CD4-positive, alpha-beta T cell treated with Interleukin-2 at 100 ng/mL for 4 hours (primary cell): Measurements from ENCODE around the gene ASF1A.

ENCODE experiments used
- DNase-seq: peaks from one replicate; pipeline ENCODE4 v3.0.0-alpha.2; 2020; ENCODE audit warnings: low spot score

ASF1A gene

GRCh38 chr6:118913161-118913560 lies 19.2 kb downstream of the ASF1A start:
- no peak for DNase-seq

DNA sequence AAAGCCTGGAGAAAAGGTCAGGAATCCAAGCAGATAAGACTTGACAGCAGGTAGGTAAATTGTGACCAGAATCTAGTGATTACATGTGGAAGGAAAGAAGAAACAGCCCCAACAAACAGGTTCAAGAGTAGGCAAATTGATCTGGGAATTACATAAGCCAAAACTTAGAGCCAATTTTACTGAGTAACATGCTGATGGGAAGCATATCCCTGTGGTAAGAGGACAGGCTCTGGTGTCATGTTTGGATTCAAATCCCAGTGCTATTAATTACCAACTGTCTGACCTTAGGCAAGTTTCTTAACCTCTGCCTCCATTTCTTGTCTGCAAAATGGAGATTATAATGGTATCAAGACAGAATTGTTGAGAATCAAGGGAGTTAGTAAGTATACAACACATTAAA lies 20.6 kb downstream of the ASF1A start:
- DNase-seq = no peak

- DNase-seq = no peak
These were observed 23.8 kb downstream of the ASF1A start for GRCh38 chr6:118917546-118918328.

GRCh38 chr6:118918329-118918725 lies 24.4 kb downstream of the ASF1A start:
- DNase-seq = no peak

DNA sequence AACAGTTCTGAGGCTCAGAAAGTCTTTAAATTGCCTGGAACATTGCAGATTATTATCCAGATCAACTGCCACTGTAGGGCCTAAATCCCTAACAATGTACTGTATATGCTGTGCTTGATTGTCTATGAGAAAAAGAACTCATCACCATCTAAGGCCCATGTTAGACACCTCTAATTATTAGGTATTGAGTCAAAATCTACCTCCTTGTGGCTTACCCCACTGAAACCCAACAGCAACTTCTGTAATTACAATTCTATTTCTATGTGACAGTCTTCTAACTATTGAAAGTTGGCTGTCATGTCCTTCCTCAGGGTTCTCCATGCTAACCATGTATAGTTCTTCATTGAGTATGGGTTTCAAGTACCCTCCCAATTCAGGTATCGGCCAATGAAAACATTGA lies 27.1 kb downstream of the ASF1A start:
- no peak for DNase-seq

- no peak for DNase-seq
These were observed 29.1 kb downstream of the ASF1A start for GRCh38 chr6:118923035-118923434.

DNA sequence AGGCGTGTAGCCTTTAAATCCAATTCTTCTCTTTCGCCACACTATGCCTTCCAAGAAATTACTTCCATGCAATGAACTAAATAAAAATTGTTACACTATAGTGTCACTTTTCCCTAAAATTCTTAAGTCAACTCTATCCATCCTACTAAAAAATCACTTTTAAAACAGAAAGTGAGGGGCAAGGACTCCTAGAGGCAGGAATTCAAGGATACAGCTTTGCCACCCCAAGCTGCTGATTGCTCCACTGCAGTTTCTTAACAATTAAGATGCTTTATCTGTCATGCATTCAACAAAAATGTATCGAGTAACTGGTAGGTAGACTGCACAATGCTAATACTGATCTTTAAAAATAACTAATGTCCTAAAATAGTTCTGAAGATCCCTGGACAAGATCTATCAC lies 36.7 kb downstream of the ASF1A start:
- DNase-seq = no peak

- no peak for DNase-seq
These were observed 37.5 kb downstream of the ASF1A start for GRCh38 chr6:118931436-118931835.

DNA sequence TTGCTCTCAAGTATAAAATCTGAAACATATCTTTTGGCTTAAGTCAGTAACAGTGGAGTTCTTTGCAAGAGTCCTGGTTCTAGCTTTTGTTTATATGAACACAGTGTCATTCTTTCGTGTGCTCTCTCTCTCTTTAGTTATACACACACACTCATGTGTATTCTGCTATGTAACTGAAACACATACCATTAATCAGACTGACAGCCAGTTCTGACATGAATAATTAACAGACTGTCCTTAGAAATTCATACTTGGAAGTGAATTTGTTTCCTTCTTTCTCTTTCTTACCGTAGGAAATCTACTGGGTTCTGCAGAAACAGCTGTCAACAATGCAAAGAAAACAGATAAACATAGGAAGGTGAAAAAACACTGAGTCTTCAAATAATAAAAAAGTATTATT lies 38.5 kb downstream of the ASF1A start:
- DNase-seq = no peak

GRCh38 chr6:118933855-118934460 lies 40.0 kb downstream of the ASF1A start:
- DNase-seq = no peak

- DNase-seq = peak; percentile 83
These were observed 40.7 kb downstream of the ASF1A start, which contains the start of gene MCM9 for GRCh38 chr6:118934461-118935330. Gene MCM9, minus strand, starts transcription at chr6:118935159. Its CDS starts 3,436 bp downstream, at chr6:118931723.

- no peak for DNase-seq
These were observed 41.3 kb downstream of the ASF1A start for GRCh38 chr6:118935331-118935668.

DNA sequence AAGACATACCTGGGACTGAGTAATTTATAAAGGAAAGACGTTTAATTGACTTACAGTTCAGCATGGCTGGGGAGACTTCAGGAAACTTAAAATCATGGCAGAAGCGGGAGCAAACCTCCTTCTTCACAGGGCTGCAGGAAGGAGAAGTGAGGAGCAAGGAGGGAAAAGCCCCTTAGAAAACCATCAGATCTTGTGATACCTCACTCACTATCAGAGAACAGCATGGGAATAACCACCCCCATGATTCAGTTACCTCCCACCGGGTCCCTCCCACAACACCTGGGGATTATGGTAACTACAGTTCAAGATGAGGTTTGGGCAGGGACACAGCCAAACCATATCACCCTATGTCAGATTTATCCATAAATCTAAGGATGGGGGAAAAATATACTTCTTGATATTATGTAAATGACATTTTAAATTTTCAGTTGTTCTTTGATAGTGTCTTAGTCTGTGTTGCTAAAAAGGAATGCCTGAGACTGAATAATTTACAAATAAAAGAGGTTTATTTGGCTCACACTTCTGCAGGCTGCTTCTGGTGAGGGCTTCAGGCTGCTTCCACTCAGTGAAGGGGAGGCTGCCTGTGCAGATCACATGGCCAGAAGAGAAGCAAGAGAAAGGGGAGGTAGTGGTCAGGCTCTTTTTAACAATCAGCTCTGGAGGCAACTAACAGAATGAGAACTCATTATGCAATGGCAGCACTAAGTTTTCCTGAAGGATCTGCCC lies 42.2 kb downstream of the ASF1A start:
- DNase-seq = no peak

DNA sequence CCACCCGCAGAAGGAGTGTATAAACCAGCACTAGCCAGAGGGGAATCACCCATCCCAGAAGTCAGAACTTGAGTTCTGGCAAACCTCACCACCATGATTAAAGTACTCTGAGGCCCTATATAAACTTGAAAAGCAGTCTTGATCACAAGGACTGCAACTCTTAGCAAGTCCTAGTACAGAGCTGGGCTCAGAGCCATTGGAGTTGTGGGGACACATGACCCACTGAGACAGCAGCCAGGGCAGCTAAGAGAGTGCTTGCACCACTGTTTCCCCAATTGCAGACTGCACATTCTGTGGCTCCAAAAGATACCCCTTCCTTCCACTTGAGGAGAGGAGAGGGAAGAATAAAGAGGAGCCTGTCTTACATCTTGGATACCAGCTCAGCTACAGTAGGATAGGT lies 45.7 kb downstream of the ASF1A start:
- no peak for DNase-seq

- no peak for DNase-seq
These were observed 46.8 kb downstream of the ASF1A start for GRCh38 chr6:118940770-118941169.

GRCh38 chr6:118945217-118945616 lies 51.3 kb downstream of the ASF1A start:
- DNase-seq = no peak

DNA sequence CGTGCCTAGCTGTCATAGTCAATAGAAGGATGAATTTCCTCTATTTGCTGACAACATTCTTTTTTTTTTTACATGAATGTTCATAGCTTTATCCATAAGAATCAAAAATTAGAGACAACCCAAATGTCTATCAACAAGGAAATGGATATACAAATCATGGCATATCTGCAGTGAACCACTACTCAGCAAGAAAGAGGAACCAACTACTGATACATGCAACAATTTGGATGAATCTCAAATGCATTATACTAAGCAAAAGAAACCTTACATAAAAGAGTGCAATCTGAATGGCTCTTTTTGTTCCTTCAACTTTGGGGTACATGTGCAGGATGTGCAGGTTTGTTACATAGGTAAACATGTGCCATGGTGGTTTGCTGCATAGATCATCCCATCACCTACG lies 58.7 kb downstream of the ASF1A start:
- DNase-seq = no peak

DNA sequence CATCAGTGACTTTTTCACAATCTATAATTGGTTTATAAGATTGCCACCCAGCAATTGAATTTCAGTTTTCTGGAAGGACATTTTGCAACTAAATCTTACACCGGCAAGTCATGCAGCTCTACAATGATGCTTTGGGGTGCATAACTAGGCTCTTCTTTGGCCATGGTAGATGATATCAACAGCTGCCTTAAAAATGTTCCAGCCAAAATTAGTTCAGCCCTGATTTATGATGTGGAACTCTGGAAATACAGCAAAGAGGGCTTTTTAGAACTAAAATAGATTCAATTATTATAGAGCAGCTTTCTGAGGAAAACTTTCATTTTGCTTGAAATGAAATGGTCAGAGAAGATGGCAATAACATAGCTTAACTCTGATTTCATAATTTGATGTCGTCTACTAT lies 59.4 kb downstream of the ASF1A start:
- no peak for DNase-seq
